GM18520 (cell line): ENCODE data around the gene EIF1B.
"Not testable (repeated sequence)": the region's sequence is repeated elsewhere in the genome, so short reads cannot be mapped to it uniquely, and the experiment has no call there.

Source experiments
- ATAC-seq: cut with Tn5 transposase; IDR thresholded peaks from one replicate; pipeline ENCODE4 v1.9.1; 2021; ENCODE audit not compliant: unreplicated experiment

The EIF1B gene

DNA sequence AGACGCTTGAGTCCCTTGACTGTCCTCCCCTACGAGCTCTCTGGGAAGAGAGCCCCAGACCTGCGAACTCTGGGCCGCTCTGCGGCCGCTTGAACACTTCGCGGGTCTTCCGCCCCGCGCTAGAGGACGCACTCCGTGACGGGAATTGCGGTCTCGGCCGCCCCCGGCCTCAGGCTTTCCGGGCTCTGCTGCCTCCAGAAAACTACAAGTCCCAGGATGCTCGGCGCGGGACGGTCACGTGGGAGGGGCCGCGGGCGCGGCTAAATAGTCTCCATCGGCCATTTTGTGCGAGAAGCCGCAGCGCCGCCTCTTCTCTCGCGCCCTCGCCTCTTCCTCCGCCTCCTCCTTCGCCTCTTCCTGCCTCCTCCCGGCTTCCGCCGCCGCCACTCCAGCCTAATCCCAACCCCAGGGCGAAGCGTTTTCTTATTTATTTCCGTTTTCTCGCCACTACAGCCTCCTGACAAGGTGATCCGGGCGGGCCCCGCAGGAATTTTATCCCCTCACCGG, at the start of gene EIF1B:
TSS of gene EIF1B (plus strand) at position 290 of the 507 bp plus-strand sequence. CDS start 235 bp downstream, outside the sequence.
- ATAC-seq: peak; percentile 94

DNA sequence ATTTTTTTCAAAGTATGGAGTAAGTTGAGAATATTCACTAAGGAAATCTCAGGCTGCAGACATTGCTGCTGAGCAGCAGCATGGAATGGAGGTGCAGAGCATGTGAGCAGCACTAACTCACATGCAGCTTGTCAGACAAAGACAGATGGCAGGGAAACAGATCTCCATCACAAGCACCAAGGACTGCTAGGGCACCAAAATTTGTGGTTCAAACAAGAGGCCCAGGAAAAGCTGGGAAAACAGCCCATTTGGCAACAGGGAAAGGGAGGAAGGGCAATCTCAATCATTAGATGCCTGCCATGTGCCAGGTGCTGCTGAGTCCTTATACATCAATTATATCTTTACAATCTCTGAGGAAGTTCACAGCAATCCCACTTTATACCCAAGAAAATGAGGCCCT, 47.2 kb upstream of the EIF1B start:
- no peak for ATAC-seq

DNA sequence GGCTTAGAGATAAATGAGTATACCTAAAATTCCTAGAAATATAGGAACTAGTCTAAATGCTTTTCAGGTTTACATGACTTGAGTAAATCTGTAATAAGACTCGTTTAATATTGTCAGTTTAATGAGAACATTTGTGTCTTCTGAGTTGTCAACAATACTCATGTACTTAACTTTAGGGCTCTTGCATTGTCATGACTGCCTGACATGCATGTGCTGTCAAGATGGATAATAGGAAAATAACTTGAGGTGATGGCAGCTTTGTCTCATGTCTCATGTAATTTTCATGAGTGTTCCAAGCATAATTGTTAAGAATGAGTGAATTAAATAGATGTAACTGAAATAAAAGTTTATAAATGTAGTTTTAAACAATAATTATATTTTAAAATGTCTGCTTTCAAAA, 45.1 kb upstream of the EIF1B start:
- no peak for ATAC-seq

DNA sequence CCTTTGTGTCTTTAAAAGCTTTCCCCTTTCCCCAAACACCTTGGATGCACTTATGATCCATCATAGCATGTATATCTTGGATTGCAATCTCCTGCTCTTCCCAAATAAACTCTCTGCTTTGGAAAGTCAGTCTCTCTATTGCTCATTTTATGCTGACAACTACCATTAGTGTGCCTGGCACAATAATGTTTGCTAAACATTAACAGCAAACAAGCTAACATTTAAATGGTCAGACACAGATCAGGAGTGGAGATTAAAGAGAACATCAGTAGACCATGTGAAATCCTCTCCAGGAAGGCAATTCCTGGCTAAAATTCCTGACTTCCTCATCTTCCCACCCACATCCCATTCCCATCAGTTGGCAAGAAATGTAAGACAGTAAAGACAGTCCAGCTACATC, 44.3 kb upstream of the EIF1B start:
- no peak for ATAC-seq

DNA sequence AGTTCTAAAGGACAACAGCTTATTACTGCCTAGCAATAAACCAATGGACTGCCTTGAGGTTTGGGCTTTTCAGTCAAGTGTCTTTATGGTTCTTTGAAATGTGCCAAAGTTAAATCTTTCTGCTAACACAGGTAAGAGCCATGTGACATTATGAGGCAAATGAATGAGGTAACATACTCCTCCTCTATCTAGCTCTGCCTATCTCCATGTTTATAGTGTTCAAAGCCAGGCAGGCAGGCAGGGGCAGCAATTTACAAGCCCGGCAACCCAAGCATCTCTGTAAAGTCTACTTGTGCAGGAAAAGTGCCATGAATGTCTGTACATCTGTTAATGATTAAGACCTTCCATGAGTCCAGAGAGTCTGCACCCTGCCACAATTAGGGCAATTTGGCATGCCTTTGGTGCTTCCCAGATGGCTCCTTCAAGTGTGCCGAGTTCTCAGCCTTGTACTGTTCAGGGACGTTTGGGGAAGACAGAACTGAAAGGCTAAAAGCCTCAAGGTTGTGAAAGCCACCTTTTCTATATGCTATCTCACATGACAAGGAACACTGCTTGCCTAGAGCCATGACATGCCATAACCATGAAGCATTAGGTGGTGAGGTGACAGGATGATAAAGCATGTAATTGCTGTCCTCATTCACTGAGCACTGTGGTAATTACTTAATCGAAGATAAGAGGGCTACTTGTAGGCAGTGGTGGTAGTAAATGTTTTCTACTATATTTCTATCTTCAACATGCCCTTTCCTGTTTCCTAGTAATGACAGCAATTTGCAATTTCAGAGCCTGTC, 41.4 kb upstream of the EIF1B start:
- no peak for ATAC-seq

DNA sequence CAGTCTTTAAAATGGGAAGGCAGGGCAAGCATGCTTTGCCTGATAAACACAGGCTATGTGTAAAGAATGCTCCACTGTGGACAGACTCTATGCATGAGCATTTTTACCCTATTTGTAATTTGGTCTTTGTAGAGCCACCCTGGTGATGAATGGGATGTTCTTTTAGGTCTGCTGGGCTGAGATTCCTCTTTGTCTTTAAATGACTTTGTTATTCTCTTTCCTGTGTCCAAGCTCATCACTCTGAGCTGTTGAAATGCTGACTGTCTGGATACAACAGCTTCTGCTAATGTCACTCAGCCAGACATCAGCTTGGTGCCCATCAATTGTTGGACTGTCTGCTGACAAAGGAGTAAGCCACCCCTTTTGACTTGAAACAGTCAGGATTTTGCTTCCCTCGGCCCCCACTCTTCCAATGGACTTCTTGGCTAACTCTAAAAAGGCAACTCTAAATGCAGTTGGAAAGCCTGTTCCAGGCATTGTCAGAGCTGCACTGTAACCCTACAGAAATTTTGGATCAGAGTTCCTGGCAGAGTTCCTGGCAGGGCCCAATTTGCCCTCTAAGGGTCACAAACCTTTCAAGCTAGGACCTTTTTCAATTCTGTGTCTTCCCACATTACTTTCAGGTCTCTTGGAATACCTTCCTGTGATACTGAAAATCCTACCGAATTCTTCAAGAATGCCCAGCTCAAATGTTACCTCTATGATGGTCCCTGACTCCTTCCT, 40.5 kb upstream of the EIF1B start:
- ATAC-seq: no peak

DNA sequence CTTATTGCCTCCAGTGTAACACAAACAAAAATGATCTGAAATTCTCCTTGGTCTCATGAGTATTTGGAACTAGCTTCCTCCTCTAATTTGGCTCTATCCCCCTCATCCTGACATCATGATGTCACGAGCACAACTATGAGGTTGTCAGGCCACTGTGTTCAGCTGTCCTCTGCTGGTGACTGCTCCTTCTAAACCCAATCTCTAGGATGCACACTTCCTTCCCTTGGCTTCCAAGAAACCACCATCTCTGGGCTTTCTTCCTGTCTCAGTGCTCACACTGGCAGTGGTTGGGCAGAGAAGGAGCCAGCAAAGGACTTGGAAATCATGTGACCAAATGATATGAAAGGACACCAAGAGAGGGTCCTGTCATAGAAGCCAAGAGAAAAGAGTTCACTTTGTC, 30.7 kb upstream of the EIF1B start:
- ATAC-seq: no peak

DNA sequence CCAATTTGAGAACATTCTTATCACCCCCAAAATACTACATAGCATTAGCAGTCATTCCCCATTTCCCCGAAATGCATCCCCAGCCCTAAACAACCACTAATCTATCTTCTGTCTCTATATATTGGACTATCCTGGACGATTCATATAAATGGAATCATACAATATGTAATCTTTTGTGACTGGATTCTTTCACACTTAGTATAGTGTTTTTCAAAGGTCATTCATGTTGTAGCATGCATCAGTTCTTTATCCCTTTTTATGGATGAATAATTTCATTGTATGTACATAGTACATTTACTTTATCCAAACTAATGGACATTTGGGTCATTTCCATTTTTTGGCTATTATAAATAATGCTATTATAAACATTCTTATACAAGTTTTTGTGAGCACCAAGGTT, 27.5 kb upstream of the EIF1B start:
- no peak for ATAC-seq

DNA sequence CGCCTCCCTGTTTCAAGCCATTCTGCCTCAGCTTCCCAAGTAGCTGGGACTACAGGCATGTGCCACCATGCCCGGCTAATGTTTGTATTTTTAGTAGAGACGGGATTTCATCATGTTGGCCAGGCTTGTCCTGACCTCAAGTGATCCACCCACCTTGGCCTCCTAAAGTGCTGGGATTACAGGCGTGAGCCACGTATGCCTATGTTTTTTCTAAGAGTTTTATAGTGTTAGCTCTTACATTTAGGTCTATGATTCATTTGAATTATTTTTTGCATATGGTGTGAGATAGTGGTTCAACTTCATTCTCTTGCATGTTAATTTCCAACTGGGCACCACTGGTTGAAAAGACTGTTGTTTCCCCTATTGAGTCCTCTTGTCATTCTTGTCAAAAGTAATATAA, 26.4 kb upstream of the EIF1B start:
- not testable (repeated sequence) for ATAC-seq

DNA sequence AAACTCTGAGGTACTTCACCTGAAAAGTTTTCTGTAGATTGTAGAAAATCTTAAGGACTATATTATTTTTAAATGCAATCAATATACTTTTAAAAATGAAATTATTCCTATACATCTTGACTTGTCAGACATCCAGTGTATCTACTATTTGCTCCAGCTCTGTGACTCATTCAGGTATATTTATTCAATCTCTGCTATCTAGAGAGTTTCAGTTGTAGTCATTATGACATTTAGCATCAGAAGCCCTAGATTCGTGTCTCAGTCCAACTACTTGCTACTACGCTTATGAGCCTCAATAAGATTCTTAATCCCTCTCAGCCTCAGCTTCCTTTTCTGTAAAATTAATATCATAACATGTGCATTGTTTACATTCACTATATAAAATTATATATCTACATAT, 22.3 kb upstream of the EIF1B start:
- no peak for ATAC-seq

DNA sequence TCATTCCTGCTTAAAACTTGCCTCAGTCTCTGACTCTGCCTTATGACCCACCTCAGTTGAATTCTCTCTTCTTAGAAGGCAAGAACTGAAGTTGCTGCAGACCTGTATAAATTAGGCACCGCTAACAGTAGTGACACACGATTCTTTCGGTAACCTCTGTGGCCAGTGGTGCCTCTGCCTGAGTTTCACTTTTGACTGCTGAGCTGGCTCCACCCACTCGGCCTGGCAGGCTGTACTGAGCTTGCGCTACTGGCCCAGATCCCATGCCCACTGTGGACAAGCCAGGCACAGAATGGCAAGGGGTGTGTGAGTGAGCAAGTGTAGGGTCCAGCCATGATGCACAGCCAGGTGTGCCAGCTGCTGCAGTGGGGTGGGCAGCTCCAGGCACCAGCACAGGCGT, 19.1 kb upstream of the EIF1B start:
- no peak for ATAC-seq

DNA sequence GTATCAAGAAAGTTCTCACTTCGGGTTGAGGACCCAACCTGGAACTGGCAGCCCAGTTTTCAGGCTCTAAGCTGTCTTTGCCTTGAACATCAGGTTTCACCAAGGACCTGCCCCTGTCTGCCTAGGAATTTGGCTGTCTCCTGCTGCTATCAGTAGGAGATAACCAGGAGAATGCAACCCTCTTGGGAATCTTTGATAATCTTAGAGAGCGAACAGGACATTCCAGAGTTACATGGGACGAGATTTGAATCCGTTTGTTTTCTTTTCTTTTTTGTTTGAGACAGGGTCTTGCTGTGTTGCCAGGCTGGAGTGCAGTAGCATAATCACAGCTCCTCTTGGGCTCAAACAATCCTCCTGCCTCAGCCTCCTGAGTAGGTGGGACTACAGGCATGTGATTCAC, 18.0 kb upstream of the EIF1B start:
- no peak for ATAC-seq

DNA sequence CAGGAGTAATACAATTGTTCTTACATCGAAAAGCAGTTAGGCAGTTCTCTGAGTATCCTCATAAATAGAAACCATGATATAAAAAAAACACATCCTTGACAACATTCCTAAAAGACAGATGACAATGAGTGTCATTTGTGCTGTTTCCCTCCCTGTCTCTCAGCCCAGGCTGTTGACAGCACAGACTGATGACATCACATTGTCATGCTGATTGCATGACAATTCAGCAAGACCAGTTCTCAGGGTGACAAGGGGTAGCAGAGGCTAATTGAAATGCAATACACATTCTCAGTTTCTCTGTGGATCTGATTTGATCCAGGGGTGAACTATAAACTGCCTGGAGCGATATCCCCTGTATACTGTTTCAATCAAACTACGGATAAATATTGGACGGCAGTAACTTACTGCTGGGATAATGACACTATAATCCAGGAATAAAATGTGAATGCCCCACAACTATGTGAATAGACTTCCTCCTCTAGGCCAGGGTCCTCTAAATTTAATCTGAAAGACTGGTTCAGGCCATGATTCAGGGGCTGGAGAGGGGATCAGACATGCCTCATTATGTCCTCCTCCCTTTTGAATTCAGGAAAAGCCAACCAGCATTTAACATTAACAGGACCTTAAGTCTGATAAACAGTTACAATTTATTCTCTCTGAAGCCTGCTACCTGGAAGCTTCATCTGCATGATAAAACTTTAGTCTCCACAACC, 16.7 kb upstream of the EIF1B start:
- no peak for ATAC-seq

DNA sequence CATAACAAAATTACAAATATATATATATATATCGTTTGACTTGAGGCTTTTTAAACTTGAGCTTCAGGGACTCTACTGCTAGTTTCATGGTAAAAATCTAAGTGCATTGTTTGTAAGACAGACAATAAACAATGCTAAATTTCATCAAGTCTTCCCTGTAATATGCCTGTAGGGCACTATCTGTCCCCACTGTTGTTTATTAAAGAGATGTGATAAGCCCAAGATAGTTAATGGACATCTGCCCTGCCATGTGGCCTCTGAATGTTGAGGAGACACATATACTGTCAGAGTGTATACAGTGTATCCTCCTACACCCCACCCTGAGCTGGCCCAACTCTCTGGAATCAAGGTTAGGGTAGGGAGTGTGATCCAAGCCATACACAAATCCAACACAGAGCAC, 15.1 kb upstream of the EIF1B start:
- no peak for ATAC-seq

DNA sequence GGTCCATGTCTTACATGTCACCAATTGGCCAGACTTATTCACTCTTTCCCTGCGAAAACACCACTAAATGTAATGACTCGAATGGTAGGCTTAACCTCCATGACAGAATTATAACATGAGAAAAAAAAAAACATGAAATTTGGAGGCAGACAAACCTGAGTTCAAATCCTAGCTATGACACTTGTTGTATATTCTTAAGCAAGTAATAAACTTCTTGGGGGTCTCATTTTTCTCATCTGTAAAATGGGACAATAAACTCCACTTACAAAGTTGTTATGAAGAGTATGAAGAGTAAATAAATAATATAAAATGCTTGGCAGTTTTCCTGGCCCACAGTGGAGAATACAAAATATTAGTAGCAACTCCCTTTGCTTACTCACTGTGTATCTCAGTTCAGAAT, 11.4 kb upstream of the EIF1B start:
- no peak for ATAC-seq

DNA sequence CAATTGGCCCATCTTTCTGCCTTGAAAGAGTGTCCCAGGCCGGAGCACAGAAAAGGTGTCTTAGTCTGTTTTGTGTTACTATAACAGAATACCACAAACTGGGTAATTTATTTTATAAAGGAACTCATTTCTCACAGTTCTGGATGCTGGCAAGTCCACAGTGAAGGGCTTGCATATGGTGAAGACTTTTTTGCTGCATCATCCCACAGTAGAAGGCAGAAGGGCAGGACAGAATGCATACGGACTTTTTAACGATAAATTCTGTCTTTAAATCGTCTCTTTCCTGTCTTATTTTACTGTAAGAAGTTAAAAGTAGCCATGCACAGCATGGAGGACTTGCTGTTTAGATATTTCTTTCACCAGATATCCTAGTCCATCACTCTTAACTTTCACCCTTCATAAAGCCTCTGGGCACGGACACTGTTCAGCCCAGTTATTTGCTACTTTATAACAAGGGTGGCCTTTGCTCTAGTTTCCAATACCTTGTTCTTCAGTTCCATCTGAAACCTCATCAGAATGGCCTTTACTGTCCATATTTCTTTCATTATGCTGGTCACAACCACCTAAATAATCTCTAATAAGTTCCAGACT, 10.3 kb upstream of the EIF1B start:
- no peak for ATAC-seq

DNA sequence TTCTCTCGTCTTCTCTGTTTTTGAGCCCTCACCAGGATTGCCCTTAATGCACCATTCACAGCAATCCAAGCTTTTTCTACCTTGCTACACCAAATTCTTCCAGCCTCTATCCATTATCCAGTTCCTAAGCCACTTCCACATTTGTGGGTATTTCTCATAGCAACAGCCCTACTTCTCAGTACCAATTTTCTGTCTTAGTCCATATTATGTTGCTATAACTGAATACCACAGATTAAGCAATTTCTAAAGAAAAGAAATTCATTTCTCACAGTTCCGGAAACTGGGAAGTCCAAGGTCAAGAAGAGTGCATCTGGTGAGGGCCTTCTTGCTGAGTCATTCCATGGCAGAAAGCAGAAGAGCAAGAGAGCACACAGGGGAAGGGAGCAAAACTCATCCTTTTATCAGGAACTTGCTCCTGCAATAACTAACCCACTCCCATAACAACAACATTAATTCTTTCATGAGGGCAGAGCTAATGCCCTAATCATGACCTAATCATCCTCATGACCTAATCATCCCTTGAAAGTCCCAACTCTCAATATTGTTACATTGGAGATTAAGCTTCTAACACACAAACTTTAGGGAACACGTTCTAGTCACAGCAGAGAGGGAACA, 9.7 kb upstream of the EIF1B start:
- no peak for ATAC-seq

DNA sequence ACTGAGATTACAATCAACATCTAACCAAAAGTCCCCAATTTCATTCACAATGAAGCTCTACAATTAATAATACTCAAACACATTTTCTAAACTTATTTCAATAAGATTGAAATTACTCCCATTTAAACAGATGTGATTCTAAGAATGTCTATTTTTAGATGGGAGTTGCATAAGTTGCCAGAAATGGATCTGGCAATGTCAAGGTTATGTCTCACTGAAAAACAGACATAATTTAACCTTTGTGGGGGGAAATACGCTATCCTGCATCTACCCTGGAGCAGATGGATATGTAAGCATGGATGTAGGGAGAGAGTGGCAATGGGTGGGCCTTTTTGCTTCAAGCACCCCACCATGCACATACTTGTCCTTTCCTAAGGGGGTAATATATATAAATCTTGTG, 6.7 kb upstream of the EIF1B start:
- ATAC-seq: no peak

DNA sequence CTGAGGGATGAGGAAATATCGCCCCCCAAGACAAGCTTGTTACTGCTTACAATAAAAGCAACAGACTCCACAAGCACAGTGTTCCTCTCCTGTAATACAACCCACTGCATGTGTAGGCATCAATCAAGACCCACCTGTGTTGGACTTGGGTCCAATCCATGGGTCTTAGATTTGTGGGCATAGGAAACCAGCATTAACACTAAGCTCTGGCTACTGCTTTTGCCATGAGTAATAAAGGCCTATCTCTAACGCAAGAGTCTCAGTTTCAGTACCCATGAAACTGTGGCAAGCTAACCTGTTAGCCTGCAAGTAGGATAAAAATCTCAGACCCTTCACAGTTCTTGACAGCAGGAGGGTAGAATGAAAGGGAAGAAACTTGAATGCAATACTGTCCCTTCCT, 5.2 kb upstream of the EIF1B start:
- ATAC-seq: no peak

DNA sequence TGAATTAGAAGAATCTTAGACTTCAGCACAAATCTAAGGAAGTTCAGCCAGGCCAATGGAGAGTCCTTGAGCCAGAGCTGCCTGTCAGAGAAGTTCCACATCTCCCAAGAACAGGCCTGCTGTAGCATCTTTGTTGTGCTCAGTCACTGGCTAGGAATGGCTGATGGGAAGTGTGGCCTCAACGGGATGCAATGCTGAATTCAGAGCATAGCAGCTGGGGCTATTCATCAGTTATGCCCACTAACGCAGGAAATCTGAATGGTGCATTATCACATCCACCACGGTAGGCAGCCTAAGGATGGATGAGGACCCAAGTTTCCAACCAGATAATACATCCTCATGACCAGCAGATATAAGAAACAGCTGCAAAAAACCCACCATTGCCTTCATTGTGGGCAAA, 3.2 kb upstream of the EIF1B start:
- ATAC-seq: no peak

DNA sequence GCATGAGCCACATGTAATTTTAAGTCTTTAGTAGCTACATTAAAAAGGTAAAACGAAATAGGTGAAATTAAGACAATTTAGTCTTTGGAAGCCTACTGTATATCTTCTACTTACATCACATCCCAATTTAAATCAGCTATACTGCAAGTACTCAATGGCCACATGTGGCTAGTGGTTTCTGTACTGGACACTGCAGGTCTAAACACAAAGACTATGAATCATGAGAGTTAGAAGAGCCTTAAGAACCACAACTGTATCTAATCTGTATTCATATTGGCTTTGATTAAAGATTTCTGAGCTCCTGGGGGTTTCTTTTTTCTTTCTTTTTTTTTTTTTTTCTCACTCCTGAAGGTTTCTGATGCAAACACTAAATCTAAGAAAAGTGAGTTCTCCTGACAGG, 2.3 kb upstream of the EIF1B start:
- no peak for ATAC-seq
